IMR-90 (cell line): ENCODE measurements around the gene KLF17. TPM values are rescaled to one million over a fixed set of nuclear protein-coding genes. Genes with fewer than 3 reads are reported as not detected.

ENCODE experiments used
- ATAC-seq: fragments of 200-7000 bp; cut with Tn5 transposase; 2 replicates; pipeline ENCODE4 v1.9.1; 2020; ENCODE audit warnings: low read depth, mild to moderate bottlenecking, moderate library complexity
- BruUV-seq: library from RNA; stranded (reverse); fragments of 400-500 nt; replicated peaks from 2 replicates; lab custom pipeline; 2021; lab: Mats Ljungman, UMichigan
- CTCF ChIA-PET: fragments of 300-600 bp; formaldehyde crosslinking; extraction: SDS; loops from one replicate; lab custom pipeline; 2021; ENCODE audit warnings: antibody characterized with exemption; lab: Yijun Ruan, JAX
- POLR2A ChIA-PET: fragments of 300-600 bp; sonication (Branson Sonifier 250); formaldehyde crosslinking; loops from one replicate; lab custom pipeline; 2022; ENCODE audit warnings: antibody characterized with exemption; ENCODE audit not compliant: unreplicated experiment; lab: Charles Lee
- DNase-seq: peaks from one replicate; pipeline ENCODE4 v3.0.0; 2013
- H2AFZ ChIP-seq: replicated peaks from 2 replicates; pipeline ENCODE3; 2013; ENCODE audit warnings: low read length, mild to moderate bottlenecking; ENCODE audit not compliant: poor library complexity
- H2AK5ac ChIP-seq: 2 replicates; pipeline ENCODE4 v1.6.1; 2013; ENCODE audit warnings: low read depth, low read length, inconsistent platforms
- H2AK9ac ChIP-seq: replicated peaks from 2 replicates; pipeline ENCODE3; 2013; ENCODE audit warnings: mild to moderate bottlenecking, low read depth, low read length, moderate library complexity; ENCODE audit not compliant: poor library complexity
- H2BK120ac ChIP-seq: 2 replicates; pipeline ENCODE4 v1.6.1; 2013; ENCODE audit warnings: low read depth, low read length, inconsistent platforms
- H2BK15ac ChIP-seq: 3 replicates; pipeline ENCODE4 v1.6.1; 2013; ENCODE audit warnings: low read depth, low read length, inconsistent platforms
- H2BK20ac ChIP-seq: 2 replicates; pipeline ENCODE4 v1.6.1; 2013; ENCODE audit warnings: low read depth, mild to moderate bottlenecking, inconsistent platforms, low read length, moderate library complexity
- H2BK5ac ChIP-seq: 2 replicates; pipeline ENCODE4 v1.6.1; 2013; ENCODE audit warnings: mild to moderate bottlenecking, low read depth, low read length, inconsistent platforms; ENCODE audit not compliant: poor library complexity, severe bottlenecking
- H3K14ac ChIP-seq: replicated peaks from 2 replicates; pipeline ENCODE4 v1.6.1; 2013; ENCODE audit warnings: low read depth, low read length, inconsistent platforms
- H3K18ac ChIP-seq: 2 replicates; pipeline ENCODE4 v1.6.1; 2013; ENCODE audit warnings: low read depth, low read length, control low read depth
- H3K23ac ChIP-seq: 2 replicates; pipeline ENCODE4 v1.6.1; 2013; ENCODE audit warnings: low read depth, low read length, inconsistent platforms
- H3K27ac ChIP-seq: 2 replicates; pipeline ENCODE4 v1.5.1; 2013; ENCODE audit warnings: mild to moderate bottlenecking, control low read depth, low read length; ENCODE audit not compliant: insufficient read depth
- H3K27me3 ChIP-seq: 2 replicates; pipeline ENCODE4 v1.6.1; 2013; ENCODE audit warnings: low read length; ENCODE audit not compliant: control insufficient read depth, insufficient read depth
- H3K36me3 ChIP-seq: 2 replicates; pipeline ENCODE4 v1.6.1; 2013; ENCODE audit warnings: low read length, mixed read lengths; ENCODE audit not compliant: control insufficient read depth, insufficient read depth
- H3K4ac ChIP-seq: 2 replicates; pipeline ENCODE4 v1.6.1; 2013; ENCODE audit warnings: low read depth, low read length, inconsistent platforms
- H3K4me1 ChIP-seq: 2 replicates; pipeline ENCODE4 v1.6.1; 2013; ENCODE audit warnings: low read length, mixed read lengths; ENCODE audit not compliant: control insufficient read depth, insufficient read depth
- H3K4me2 ChIP-seq: 2 replicates; pipeline ENCODE4 v1.6.1; 2013; ENCODE audit warnings: low read depth, mild to moderate bottlenecking, control low read depth, low read length, moderate library complexity
- H3K4me3 ChIP-seq: 2 replicates; pipeline ENCODE4 v1.5.1; 2013; ENCODE audit warnings: low read depth, mild to moderate bottlenecking, control low read depth, low read length, moderate library complexity; ENCODE audit not compliant: insufficient read depth
- H3K56ac ChIP-seq: 2 replicates; pipeline ENCODE4 v1.6.1; 2013; ENCODE audit warnings: low read length, inconsistent platforms; ENCODE audit not compliant: insufficient read depth; ENCODE audit errors: extremely low read depth
- H3K79me1 ChIP-seq, 2 experiments: 2 replicates each; pipeline ENCODE4 v1.6.1; 2013; ENCODE audit warnings: low read length in 2 of 2, inconsistent platforms in 1 of 2, low read depth in 1 of 2
- H3K9ac ChIP-seq: 2 replicates; pipeline ENCODE4 v1.6.1; 2013; ENCODE audit warnings: low read depth, low read length, control low read depth
- H3K9me1 ChIP-seq: 2 replicates; pipeline ENCODE4 v1.6.1; 2013; ENCODE audit warnings: low read length, inconsistent platforms; ENCODE audit not compliant: insufficient read depth
- H3K9me3 ChIP-seq: 2 replicates; pipeline ENCODE4 v1.6.1; 2013; ENCODE audit warnings: low read length; ENCODE audit not compliant: control insufficient read depth, insufficient read depth
- H4K20me1 ChIP-seq: 2 replicates; pipeline ENCODE4 v1.6.1; 2013; ENCODE audit warnings: low read length, inconsistent platforms; ENCODE audit not compliant: insufficient read depth
- H4K5ac ChIP-seq: 2 replicates; pipeline ENCODE4 v1.6.1; 2013; ENCODE audit warnings: mild to moderate bottlenecking, low read depth, low read length, control low read depth
- H4K8ac ChIP-seq, 2 experiments: 2 replicates each; pipeline ENCODE4 v1.6.1; 2013; ENCODE audit warnings: low read depth in 2 of 2, low read length in 2 of 2, control low read depth in 1 of 2, inconsistent platforms in 1 of 2
- H4K91ac ChIP-seq: 2 replicates; pipeline ENCODE4 v1.6.1; 2013; ENCODE audit warnings: low read depth, low read length, inconsistent platforms; ENCODE audit not compliant: insufficient read depth
- CEBPB ChIP-seq: IDR thresholded peaks from 2 replicates; pipeline ENCODE4 v1.6.1; 2012; ENCODE audit warnings: low read depth, low read length, improper control_type of control experiment
- MXI1 ChIP-seq: IDR thresholded peaks from 2 replicates; pipeline ENCODE4 v1.6.1; 2012; ENCODE audit warnings: low read depth, mild to moderate bottlenecking, low read length, moderate library complexity, borderline replicate concordance
- WGBS, 2 experiments: methylation state at CpG; one replicate each; pipeline versions ENCODE4 v1.1.5 to v1.1.7; 2013; ENCODE audit warnings: missing lambda C conversion rate in 2 of 2; ENCODE audit not compliant: insufficient read length in 1 of 2; ENCODE audit errors: extremely low coverage in 2 of 2; 5-methylcytosine and 5-hydroxymethylcytosine counted together
- dilution Hi-C: fragments of 300-500 bp; cut with HindIII; formaldehyde crosslinking; loops from one replicate; pipeline ENCODE4 v1.14.3; 2018; ENCODE audit warnings: low sequenced_read_pairs; ENCODE audit not compliant: unreplicated experiment
- in situ Hi-C: fragments of 300-500 bp; cut with MboI; formaldehyde crosslinking; loops from 3 replicates; pipeline ENCODE4 v1.14.3; 2019; ENCODE audit warnings: low sequenced_read_pairs, inconsistent platforms, mixed read lengths
- intact Hi-C: fragments of 100-400 bp; cut with micrococcal nuclease; formaldehyde crosslinking; loops from 2 replicates; pipeline ENCODE4 v1.10.0; 2022
- polyA plus RNA-seq, 3 experiments: library from polyadenylated mRNA; depleted of rRNA; stranded (reverse); fragments of >200 nt; gene quantifications; 2 replicates each; pipeline ENCODE4 v1.2.3, GENCODE V29; 2012; ENCODE audit warnings: low replicate concordance in 1 of 3
- total RNA-seq: library from RNA; depleted of rRNA; stranded (reverse); fragments of >200 nt; gene quantifications from 2 replicates; pipeline ENCODE4 v1.2.3, GENCODE V29; 2012

KLF17 gene
- total and polyA plus RNA-seq, 2 of the 4 experiments (the other 2 are of a cell fraction), result 0.17 to 0.36 TPM

DNA sequence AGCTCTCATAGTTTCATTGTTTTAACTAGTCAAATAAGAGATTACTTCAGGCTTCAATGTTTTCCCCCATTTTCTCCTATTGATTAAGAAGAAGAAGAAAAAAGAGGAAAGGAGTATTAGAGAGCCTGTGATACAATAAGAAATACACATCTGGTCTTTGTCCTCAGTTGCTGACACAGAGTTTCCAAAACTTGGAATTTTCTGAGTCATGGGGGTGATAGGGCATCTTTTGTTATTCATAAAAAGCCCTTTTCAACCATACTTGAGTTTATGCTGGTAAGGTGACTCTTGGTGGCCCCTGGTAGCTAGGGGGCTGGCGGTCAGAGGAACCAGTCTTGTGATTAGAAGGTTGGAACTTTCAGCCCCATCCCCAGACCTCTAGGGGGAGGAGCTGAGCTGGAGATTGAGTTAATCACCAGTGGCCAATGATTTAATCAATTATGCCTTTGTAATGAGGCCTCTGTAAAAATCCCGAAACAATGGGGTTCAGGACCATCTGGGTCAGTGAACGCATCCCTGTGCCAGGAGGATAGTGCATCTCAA, 51.7 kb downstream of the KLF17 start:
- dilution Hi-C loops, result no loop called here
- 93% methylated on average over 2 of the region's 3 CpGs; no CpG with 5 or more reads in 1 of the 2 experiments for WGBS, 2 experiments

More for the DNA sequence above, 51.7 kb downstream of the KLF17 start:
- Histone ChIP-seq H3K4ac (no peak overlapping the region), H3K4me3 (no peak overlapping the region), H2BK5ac (no peak overlapping the region), H4K5ac (no peak overlapping the region), H2BK15ac (no peak overlapping the region), H3K9ac (no peak overlapping the region), H4K91ac (no peak overlapping the region), H2AFZ (no peak overlapping the region), H4K20me1 (no peaks in the 10 kb centered on the region), H3K36me3 (no peaks in the 10 kb centered on the region), H3K18ac (no peak overlapping the region), H3K56ac (no peak overlapping the region), H3K27ac (no peak overlapping the region), H2BK120ac (no peak overlapping the region), H3K4me2 (no peak overlapping the region), H3K9me1 (no peaks in the 10 kb centered on the region), H3K79me1 (no peaks in the 10 kb centered on the region), H3K4me1 (no peaks in the 10 kb centered on the region), H3K23ac (no peak overlapping the region), H2BK20ac (no peak overlapping the region), H3K9me3 (no peaks in the 10 kb centered on the region; the same call in 1 of the 2 replicates), H3K14ac (no peak overlapping the region), H2AK9ac (no peak overlapping the region), H3K27me3 (peaks cover 4% of the 10 kb centered on the region; the same call in 1 of the 2 replicates), H4K8ac (no peak overlapping the region), H2AK5ac (no peak overlapping the region)
- intact Hi-C loops (no loop called here), in situ Hi-C loops (no loop called here)
- no peak for ATAC-seq
- BruUV-seq, result no TSS peak
- CTCF ChIA-PET, result no interaction called here
- DNase-seq, result peak; percentile 29
- TF ChIP-seq CEBPB, result no peak
- no peak for TF ChIP-seq MXI1
- POLR2A ChIA-PET, result interaction anchor here (0.6 kb wide), 1 partner anchor 18 kb away, joined by 4 read pairs; no protein-coding TSS in a partner anchor
